Activated CD4-positive, alpha-beta T cell treated with anti-CD3 and anti-CD28 coated beads, Interleukin-10, Interleukin-2, amounts not matched to agents 100 ng/mL and 50 ng/mL, durations not matched to agents 16 hours and 8 hours (primary cell): ENCODE data around the gene FBN1.
A peak's percentile ranks its signal among the peaks of the same experiment; 100 is the strongest.

Experiments used
- DNase-seq: peaks from one replicate; pipeline ENCODE4 v3.0.0-alpha.2; 2020

The FBN1 gene

DNA sequence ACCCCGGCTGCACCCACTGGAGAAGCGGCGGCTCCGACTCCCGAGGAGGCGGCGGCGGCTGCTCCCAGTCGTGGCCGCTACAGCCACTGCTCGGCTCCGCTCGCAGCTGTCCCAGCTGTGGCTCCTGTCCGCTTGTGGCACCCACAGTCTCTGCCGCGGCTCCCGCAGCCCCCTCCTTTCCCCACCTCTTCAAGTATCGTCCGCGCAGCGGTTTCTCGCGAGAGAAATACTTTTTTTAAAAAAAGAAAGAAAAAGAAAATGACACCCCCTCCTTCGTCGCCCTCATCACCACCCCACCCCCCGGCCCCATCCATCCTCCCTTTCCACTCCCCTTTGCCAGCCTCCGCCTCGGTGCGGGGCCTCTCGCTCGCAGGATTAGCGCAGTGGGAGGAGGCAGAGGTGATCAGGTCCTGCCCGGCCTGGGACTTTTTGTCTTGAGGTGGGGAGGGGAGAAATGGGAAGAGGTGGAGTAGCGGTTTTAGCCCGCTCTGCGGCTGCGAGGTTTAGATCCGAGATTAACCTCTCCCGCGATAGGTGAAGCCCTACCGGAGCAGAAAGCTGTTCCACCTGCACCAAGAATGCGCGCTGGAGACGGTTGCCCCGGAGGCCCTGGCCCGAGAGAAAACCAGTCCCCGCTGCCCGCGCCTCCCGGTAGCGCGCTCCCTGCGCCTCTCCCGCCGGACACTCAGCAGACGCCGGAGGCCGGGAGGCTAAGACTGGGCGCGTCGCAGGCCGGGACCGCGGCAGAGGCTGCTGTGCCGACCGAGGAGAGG lies at the start of gene FBN1:
Gene FBN1, minus strand, starts transcription at position 152 of the 773 bp plus-strand sequence. CDS start 940 bp downstream, outside the sequence.
- peak; percentile 36 for DNase-seq

DNA sequence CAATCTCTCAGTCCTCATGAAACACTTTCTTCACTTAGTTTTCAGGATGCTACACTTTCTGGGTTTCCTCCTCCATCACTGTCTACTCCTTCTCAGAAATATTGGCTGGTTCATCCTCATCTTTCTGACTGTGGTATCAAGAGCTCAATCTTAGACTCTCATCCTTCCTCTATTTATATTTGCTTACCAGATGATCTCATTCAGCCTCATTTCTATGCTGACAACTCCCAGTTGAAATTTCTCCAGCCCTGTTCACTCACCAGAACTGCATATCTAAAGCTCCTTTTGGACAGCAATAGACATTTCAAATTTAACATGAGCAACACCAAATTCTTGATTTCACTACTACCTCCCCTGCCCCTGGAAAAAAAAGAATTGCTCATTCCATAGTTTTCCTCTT lies 48.0 kb upstream of the FBN1 start:
- no peak for DNase-seq

DNA sequence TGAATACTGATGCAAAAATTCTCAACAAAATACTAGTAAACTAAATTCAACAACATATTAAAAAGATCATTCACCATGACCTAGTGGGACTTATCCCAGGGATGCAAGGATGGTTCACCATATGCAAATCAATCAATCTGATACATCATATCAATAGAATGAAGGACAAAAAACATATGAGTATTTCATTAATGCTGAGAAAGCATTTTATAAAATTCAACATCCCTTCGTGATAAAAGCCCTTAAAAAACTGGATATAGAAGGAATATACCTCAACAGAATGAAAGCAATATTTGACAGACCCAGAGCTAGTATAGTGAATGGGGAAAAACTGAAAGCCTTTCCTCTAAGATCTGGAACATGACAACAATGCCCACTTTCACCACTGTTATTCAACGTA lies 43.0 kb upstream of the FBN1 start:
- DNase-seq = no peak

DNA sequence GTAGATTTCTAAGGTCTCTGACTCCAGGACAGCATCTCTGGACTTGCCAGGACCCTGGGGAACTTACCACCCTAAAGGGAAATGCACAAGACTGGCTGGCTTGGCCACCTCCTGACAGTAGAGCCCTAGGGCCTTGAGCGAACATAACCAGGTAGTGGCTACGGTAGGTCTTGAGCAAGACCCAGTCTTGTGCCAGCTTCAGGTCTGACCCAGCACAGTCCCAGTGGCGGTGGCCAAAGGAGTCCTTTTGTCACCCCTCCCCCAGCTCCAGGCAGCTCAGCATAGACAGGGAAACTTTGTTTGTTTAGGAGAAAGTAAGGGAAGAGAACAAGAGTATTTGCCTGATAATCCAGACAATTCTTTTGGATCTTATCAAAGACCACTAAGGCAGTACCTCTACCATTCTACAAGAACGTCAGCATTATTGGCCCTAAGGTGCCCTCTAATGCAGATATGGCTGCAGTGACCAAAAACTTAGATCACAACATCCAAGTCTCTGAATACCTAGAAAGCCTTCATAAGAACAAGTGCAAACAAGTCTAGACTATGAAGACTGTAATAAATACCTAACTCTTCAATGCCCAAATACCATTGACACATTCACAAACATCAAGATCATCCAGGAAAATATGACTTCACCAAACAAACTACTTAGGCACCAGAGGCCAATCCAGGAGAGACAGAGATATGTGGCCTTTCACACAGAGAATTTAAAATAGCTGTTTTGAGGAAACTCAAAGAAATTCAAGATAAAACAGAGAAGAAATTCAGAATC lies 38.7 kb upstream of the FBN1 start:
- no peak for DNase-seq

DNA sequence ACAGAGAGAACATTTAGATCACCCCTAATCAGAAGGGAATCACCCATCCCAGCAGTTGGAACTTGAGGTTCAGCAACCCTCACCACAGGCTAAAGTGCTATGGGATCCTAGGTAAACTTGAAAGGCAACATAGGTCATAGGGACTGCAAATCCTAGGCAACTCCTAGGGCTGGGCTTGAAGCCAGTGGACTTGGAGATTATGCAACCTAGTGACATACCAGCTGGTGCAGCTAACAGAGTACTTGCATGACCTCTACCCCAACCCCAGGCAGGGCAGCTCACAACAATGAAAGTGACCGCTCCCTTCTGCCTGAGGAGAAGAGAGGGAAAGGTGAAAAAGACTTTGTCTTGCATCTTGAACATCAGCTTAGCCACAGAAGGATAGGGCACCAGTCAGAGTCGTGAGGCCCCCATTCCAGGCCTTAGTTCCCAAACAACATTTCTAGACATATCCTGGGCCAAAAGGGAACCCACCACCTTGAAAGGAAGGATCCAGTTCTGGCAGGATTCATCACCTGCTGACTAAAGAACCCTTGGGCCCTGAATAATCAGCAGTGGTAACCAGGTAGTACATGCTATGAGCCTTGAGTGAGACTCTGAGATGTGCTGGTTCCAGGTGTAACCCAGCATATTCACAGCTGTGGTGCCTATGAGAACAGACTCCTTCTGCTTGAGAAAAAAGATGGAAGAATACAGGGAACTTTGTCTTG lies 37.6 kb upstream of the FBN1 start:
- no peak for DNase-seq

DNA sequence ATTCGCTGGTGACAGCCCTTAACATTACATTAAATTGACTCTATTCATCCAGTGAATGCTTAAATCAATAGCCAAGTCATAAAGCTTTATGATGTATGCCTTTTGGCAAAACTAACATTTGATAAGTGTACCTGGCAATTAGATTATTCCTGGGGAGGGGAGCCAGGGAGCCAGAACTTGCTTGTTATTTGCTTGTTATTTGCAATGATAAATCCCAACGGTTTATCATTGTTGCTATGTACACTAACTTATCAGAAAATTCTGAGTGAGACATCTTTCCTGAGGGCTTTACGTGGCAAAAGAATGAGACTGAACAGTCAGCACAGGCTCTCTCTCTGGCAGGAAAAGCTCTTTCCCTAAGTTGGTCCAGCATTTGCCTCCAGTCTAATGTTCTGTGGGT lies 35.8 kb upstream of the FBN1 start:
- no peak for DNase-seq

DNA sequence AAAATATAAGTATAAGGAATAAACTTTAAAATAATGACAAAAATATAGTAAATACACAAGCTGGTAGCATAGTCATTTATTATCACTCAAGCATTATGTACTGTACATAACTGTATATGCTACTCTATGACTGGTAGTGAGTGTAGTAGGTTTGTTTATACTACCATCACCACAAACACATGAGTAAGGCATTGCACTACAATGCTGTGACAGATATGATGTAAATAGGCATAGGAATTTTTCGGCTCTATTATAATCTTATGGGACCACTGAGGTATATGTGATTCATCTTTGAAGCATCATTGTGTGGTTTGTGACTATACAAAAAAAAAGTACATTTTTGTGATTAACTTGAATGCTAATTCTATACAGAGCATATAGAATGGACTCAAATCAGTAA lies 35.3 kb upstream of the FBN1 start:
- no peak for DNase-seq

DNA sequence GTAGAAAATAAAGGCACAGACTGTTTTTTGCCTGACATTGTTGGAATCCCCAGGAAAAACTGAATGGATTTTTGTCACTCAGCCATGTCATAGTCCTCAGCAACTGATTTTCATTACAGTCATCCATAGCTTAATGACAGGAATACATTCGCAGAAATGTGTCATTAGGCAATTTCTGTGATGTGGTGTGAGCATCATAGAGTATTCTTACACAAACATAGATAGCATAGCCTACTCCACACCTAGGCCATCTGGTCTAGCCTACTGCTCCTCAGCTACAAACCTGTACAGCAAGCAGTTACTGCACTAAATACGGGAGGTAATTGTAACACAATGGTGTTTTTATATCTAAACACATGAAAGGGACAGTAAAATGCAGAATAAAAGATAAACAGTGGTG lies 34.4 kb upstream of the FBN1 start:
- DNase-seq = no peak

DNA sequence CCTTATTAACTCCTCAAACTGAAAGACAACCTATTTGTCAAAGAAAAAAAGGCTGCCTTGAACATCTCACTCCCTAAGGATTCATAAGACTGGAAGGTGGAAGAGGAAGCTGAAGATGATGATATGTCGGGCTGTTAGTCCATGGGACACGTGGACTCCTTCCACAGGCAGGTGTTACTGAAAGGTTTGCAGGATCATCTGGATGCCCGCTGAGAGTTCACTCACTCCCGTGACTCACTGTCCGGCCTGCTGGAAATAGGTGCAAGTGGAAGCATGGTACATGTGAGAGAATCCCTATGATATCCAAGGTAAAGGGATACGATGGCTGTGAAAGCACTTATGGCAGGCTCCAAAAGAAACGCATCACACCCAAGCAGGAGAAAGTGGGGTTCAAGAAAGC lies 33.3 kb upstream of the FBN1 start:
- no peak for DNase-seq

DNA sequence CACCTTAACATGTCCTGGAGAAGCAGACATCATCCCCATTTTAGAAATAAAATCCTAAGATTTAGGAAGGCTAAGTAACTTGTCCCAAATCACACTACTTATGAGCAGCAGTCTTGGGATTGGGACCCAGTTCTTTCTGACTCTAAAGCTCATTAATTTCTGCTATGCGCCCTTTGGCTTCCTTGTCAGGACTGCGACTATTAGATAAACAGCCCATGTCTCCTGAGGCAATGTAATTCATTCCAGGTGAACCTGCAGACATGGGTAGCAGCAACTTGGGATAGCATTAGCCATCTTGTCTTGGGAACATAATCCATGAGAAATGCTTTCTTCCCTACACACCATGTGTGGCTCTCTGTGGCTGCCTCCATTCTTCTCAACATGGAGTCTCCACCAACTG lies 32.3 kb upstream of the FBN1 start:
- DNase-seq = no peak

DNA sequence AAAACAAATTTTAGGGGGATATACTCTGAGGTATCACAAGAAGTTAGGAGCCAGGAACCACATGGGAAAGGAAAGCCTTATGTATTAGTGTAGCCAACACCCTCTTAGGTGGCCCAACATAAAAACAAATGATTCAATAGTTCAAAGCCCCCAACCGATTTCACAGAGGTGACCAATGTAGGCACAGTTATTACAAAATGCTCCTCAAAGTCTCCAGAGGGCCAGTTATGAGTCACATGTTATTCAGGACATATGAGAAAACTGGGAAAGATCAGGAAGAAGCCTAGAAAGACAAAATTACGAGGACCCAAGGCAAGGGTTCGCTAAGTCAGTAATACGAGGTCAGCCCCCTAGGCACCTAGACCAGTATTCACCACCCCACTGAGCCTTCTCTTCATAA lies 29.9 kb upstream of the FBN1 start:
- DNase-seq = no peak

DNA sequence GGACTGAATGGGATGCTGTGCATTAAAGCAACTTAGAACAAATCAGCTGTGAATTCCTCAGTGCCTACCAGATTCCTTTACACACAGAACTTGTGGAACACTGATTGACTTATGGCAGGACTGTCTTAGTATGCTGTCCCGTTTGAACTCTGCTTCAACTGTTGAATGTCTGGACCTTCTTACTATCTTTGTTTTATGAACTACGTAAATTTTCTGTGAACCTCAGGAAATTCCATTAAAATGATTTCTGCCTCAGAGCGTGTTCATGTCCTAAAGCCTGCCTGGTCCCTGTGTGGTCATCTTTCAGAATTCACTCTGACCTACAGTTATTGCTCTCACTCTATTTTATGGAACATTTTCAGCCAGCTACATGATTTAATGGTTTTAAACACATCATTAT lies 29.4 kb upstream of the FBN1 start:
- DNase-seq = no peak

DNA sequence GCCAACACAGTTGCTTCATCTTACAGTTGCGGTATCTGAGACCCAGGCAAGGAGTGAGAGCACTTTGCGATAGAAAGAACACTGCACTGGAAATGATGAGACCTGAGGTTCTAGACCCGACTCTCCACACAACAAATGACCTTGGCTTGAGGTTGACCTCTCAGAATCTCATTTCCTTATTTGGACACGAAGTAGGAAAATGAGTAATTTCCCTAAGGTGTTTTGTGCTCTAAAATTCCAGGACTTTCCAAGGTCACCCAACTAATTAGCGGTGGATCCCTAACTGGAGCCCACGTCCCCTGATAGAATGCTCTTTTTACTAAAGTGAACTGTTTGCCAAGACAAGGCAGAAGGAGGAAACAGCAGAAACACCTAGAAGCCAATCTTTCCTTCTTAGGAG lies 26.7 kb upstream of the FBN1 start:
- DNase-seq = no peak

DNA sequence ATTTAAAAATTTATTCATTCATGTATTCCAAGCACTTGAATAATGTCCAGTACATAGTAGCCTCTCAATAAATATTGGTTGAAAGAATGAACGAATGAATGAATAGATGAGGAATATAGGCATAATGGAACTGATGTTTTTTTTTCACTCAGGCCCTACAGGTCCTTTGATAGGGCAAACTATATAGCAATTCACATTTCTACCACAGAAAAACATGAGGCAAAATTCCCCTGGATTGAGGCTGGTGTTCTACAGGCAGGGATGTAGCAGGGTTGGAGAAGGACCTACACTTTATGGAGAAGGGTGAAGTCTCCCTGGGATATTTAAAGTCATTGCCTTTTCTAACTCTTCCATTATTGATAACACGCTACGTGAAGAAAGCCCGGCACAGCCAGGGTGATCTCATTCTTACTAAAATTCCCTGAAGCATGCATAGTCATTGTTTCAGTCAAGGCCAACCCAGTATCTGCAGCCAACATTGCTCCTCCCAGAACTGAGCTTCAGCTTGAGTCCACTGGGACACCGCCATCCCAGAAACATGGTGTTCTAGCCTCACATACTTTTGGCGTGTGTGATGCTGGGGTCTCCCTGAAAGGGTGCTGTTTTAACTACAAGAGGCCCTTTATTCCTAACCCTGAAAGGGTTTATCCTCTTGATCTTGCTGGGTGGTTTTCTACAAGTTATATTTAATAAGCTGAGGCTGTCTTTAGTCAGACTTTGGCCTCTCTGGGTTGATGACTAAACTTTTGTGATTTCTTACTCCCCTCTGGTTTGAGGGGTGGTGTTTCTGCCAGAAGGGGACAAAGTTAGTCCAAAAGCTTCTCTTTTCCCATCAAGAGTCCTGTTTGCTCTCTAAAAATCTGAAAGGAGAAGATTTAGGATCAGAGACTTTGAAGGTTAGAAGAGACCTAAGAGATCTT lies 25.9 kb upstream of the FBN1 start:
- no peak for DNase-seq

DNA sequence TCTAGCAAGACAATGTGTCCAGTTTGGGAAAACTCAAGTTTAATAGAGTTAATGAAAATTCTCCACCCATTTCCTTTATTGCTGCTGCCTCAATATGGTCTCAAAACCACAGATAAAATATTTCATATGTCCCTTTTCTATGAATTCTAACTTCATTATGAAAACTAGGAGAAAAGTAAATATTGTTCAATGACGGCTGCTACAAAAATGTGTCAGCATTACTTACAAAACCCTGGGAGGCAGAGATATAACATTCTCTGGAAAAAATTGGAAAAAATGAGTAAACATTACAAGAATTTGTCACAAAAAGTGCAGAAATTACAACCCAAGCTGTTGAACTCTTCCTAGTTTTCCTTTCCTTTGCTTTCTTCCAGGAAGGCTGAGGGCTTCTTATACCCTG lies 22.2 kb upstream of the FBN1 start:
- DNase-seq = no peak

DNA sequence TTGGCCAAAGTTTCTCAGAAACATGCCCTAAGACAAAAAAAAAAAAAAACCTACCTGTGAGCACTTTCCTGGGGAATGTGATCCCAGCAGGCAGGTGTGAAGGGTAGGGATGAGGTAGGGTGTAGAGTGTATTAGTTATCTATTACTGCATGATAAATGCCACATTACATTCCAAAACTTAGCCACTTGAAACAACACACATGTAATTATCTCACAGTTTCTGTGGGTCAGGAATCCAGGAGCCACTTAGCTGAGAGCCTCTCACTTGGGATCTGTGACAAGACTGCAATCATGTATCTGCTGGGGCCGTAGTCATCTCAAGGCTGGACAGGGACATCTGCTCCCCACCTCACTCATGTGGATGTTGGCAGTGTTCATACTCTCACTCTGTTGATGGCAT lies 18.9 kb upstream of the FBN1 start:
- DNase-seq = no peak

DNA sequence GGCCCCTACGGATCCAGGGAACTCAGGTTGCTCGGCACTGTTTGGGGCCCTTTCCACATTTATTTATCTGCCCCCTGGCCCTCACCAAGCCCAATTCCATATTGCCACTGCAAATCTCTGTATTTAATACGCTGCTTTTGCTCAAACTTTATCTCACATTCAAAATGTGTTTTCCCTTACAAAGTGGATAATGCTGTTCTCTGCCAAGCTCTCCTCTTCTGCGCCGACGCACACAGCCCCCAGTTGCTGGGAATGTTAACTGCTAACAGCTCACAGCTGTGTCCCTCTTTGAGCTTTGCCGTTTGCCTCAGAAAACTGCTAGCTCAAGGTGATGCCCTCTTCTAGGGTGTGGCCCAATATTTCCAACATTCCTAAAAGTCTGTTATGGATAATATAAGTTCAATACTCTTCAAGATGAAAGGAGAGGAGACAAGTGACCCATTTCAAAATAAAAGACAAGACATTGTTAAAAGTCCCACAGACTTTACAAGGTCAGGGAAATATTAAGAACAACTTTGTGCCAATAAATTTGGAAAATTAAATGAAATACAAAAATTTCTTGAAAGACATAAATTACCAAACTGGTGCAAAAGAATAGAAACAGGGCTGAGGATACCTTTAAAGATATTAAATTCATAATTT lies 12.6 kb upstream of the FBN1 start:
- DNase-seq = no peak

DNA sequence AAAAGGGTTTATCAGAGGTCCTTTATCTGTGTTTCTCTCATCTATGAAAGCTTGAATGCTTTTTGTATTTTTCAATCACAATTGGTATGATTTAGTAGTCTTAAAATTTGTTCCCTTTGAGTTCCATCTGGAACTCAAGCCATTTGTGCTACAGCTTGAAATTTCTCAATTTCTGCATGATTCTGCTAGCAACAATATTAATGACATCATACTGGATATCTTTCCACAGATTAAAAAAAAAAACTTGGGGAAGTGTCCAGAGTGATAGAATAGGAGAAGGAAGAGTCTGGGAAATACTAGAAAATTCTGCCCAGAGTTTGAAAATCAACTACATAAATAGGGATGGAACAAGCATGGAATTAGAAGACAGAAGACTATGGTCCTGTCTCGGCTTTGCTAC lies 9.3 kb upstream of the FBN1 start:
- DNase-seq = no peak

DNA sequence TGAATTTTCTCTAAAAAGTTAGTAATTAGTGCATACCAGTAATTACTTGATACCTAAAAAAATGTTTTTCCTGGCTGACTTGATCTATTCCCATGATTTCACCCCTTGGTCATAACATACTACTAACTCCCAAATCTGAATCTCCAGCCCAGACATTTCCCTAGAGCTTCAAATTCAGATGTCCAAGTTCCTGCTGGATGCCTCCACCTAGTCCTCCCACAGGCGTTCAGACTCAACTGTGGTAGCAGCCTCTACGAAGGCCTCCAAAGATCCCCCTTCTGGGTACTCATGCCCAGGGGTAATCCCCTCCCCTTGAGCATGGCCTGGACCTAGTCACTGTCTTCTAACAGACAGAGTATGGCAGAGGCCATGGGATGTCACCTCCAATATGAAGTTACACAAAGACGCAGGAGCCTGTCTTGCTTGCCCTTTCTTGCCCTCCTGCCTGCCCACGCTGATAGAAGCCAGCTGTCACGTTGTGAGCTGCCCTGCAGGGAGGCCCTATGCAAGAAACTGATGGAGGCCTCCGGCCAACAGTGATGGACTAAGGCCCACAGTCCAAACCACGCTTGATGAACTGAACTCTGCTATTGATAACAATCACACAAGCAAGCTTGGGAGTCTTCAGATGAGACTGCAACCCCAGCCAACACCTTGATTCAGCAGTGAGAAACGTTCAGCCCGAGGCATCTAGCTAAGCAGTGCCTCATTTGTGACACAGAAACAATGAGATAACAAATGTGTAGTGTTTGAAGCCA lies 8.6 kb upstream of the FBN1 start:
- DNase-seq = no peak

DNA sequence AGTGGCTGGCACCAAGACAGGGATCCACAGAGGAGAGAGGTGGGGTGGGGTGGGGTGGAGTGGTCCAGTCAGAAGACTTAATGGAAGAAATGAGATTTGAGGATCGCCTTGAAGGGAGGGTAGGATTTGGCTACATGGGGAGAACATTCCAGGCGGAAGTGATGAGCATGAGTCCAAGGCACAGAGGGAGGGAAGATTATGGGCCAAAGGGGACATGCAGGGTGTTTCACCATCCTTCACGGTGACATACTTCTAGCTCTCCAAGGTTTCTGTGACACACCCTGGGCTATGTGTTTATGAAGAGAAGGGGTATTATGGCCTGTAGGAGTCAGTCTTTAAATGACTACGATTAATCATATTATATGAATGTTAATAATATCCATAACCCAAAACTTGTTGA lies 7.7 kb upstream of the FBN1 start:
- DNase-seq = no peak

DNA sequence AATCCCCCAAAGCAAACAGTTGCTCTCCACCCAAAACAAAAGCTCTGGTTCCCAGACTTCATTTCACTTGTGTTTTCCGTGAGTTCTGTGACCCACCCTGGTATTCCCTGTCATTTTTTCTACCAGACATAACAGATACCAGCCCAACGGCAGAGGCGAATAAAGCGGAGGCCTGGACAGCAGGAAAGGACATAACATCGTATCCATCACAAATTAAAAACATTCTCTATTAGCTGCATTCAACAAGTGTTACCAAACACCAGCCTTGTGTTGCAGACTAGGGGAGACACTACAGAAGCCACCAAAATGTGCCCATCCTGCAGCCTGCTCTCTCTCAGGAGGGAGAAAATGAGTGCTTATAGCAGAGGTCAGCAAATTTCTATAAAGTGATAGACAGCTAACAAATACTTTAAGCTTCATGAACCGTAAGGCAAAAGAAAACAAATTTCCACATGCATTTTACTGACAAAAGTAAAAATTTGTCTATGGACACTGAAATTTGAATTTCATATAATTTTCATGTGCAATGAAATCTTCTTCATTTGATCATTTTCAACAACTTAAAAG lies 7.1 kb upstream of the FBN1 start:
- DNase-seq = no peak
